ENCODE measurements around the gene CGB8. TPM values are rescaled to one million over a fixed set of nuclear protein-coding genes. Genes with fewer than 3 reads are reported as not detected.

The CGB8 gene
- total RNA-seq, result not detected in 2 replicates

DNA sequence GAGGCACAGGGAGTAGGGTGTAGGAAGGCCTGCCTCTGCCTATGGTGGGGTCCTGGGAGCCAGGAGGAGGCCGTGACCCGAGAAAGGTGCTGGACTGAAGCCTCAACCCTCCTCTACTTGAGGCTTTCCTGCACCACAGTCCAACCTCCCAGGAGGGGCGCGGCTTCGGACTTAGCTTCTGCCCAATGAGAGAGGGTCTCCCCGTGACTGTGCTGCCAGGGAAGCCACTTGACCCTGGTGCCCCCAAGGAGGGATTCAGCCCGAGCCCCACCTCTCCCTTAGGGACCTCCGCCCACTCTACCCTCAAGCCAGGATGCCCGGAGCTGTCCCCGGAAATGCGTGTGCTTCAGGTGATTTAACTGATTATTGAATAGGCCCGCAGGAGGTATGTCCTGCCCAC is at the start of gene CGB8:
Gene CGB8, minus strand, starts transcription at position 101 of the 400 bp plus-strand sequence. CDS start 372 bp downstream, outside the sequence.

DNA sequence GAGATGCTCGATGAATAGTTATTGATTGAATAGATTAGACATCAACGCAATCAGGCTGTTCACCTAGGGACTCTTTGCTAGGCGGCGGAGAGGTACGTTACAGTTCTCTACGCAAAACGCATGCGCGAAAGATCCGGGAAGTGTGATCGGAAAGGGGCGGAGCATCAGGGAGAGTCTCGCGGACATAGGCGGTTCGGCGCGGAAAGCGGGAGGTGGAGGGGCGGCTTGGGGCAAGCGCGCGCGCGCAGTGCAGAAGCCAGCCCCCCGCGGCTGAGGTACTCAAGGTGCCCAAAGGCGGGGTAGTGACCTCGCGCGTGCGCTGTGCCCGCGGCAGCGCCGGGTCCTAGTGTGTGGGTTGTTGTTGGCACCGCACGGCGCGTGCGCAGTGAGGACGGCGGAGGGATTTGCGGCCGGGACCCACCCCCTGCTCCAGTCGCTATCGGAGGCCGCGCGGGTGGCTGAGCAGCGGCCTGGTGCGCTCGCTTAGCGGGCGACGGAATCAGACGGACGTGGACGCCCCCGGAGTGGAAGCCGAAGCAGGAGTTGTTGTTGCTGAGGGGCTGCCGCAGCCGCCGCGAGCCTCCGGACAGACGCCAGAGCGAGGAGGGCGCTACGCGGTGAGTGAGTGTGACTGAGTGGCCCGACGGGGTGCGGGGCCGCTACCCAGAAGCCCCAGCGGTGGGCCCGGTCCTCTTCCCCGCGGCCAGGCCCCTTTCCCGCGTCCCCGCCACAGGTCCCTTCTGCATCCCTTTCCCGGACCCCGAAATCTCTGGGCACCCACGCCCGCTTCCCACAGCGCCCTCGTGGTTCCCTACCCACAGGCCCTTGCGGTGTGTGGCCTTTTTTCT is 36.3 kb upstream of the CGB8 start, which contains the start of gene SNRNP70:
Gene SNRNP70, plus strand, starts transcription at position 432 of the 848 bp plus-strand sequence. CDS start 964 bp downstream, outside the sequence.

DNA sequence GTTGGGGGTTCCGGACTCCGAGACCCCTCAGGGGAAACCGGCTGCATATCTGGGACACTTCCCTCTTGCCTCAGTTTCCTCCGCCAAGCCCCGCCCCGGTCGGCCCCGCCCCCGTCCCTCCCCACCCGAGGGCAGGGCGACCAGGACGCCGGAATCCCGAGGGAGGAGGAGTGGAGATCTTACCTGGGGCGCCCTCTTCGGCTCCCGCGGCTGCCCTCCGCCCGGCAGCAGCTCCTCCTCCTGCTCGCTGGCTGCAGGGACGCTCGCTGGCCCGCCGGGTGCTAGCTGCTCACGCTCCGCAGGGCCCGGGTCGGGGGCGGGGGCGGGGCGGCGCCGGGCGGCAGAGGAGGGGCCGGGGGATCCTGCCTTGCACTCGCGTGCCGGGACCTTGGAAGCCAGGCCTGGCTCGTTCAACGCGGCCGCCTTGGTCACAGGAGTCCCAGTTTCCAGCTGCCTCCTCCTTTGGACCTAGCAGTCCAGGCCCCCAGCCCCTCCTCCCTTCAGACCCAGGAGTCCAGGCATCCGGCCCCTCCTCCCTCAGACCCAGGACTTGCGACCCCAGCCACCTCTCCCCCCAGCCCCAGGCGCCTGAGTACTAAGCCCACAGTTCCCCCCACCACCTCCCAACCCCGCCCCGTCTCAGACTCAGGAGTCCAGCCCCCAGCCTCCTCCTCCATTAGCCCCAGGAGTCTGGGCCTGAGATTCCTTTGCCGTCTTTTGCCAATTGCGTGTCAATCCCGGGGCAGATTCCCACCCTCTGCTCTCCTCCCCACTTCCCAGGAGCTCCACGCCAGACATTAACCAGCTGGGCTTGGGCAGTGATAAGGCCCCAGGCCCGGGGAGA is 16.1 kb upstream of the CGB8 start, which contains the start of gene NTF4:
Gene NTF4, minus strand, starts transcription at position 51 of the 844 bp plus-strand sequence. CDS start 2,821 bp downstream, outside the sequence.

DNA sequence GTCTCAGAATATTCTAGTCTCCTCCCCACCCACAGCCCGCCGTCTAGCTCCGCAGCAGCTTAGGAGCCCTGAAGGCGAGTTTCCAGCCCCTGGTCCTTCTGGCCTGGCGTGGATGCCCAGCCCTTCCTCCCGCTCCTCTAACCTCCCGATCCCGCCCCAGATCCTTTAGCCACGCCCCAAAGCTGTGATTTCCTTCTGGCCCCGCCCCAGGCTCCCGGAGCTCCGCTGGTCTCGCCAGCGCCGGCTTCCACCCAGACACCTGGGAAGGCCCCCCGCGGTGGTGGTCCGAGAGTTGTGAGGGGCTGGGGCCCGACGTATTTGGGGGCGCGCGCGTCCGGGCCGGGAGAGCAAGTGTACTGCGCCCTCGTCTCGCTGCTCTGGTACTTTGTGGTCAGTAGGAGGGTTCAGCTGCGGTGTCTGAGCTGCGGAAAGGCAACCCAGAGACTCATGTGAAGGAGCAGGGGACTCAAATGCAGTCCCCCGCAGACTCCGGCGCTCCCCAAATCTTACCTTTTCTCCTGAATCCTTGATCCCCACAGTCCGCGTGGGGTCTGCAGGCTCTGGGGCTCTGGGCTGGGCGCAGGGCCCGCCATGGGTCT is 8.8 kb upstream of the CGB8 start, which contains the start of gene CGB7:
Gene CGB7, minus strand, starts transcription at position 114 of the 599 bp plus-strand sequence. CDS start 2,374 bp downstream, outside the sequence.

DNA sequence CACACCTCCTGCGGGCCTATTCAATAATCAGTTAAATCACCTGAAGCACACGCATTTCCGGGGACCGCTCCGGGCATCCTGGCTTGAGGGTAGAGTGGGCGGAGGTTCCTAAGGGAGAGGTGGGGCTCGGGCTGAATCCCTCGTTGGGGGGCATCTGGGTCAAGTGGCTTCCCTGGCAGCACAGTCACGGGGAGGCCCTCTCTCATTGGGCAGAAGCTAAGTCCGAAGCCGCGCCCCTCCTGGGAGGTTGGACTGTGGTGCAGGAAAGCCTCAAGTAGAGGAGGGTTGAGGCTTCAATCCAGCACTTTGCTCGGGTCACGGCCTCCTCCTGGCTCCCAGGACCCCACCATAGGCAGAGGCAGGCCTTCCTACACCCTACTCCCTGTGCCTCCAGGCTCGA is 5.4 kb downstream of the CGB8 start, which contains the start of gene CGB5:
Gene CGB5, plus strand, starts transcription at position 301 of the 400 bp plus-strand sequence. CDS start 362 bp downstream, outside the sequence.

DNA sequence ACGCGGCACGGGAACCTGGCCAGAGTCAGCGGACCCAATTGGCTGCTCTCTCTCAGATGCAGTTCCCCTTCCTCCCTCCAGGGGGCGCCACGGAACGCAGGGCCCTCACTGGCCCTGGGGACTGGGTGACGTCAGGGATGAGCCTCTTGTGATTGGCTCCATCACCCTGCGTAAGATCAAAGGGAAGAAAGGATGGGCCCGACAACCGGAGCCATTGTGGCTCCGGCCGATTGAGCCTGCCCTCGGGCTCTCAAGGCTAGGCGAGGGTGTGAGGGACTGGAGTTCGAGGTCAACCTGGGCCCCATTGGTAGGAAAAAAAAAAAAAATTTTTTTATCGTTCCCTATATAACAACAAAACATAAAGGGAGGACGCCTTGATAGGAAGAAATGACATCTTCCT is 12.1 kb downstream of the CGB8 start, which contains the start of gene CGB1:
Gene CGB1, minus strand, starts transcription at position 81 of the 400 bp plus-strand sequence. CDS start 184 bp downstream, outside the sequence.

DNA sequence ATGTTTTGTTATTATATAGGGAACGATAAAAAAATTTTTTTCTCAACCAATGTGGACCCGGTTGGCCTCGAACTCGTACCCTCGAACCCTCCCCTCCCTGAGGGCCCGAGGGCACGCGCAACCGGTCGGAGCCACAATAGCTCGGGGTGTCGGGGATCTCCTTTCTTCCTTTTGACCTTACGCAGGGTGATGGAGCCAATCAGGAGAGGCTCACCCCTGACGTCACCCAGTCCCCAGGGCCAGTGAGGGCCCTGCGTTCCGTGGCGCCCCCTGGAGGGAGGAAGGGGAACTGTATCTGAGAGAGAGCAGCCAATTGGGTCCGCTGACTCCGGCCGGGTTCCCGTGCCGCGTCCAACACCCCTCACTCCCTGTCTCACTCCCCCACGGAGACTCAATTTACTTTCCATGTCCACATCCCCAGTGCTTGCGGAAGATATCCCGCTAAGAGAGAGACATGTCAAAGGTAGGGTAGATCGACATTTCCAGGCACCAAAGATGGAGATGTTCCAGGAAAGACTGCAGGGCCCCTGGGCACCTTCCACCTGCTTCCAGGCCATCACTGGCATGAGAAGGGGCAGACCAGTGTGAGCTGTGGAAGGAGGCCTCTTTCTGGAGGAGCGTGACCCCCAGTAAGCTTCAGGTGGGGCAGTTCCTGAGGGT is 17.1 kb downstream of the CGB8 start, which contains the start of gene CGB2:
Gene CGB2, plus strand, starts transcription at position 249 of the 660 bp plus-strand sequence. Its CDS starts 206 bp downstream, at position 455.

DNA sequence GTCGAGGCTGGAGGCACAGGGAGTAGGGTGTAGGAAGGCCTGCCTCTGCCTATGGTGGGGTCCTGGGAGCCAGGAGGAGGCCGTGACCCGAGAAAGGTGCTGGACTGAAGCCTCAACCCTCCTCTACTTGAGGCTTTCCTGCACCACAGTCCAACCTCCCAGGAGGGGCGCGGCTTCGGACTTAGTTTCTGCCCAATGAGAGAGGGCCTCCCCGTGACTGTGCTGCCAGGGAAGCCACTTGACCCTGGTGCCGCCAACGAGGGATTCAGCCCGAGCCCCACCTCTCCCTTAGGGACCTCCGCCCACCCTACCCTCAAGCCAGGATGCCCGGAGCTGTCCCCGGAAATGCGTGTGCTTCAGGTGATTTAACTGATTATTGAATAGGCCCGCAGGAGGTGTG is 24.7 kb downstream of the CGB8 start, which contains the start of gene CGB3:
Gene CGB3, minus strand, starts transcription at position 101 of the 400 bp plus-strand sequence. CDS start 362 bp downstream, outside the sequence.

DNA sequence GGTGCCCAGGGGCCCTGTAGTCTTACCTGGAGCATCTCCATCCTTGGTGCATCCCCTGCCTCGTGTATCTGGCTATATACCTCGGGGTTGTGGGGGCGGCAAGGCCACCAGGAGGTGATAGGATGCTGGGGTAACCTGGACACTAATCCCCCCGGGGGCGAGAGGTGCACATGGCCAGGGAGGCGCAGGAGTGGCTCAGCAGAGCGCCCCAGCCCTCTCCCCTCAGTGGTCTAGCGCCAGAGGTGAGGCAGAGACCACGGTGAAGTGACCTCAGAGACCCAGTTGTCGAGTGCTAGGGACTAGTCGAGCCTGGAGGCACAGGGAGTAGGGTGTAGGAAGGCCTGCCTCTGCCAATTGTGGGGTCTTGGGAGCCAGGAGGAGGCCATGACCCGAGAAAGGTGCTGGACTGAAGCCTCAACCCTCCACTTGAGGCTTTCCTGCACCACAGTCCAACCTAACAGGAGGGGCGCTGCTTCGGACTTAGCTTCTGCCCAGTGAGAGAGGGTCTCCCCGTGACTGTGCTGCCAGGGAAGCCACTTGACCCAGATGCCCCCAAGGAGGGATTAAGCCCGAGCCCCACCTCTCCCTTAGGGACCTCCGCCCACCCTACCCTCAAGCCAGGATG is 31.8 kb downstream of the CGB8 start, which contains the start of gene LHB:
Gene LHB, minus strand, starts transcription at position 51 of the 625 bp plus-strand sequence. Its CDS starts 10 bp downstream, at position 41.

Other genes with a start within 250 kb of the CGB8 start
- 46.4 and 51.6 TPM in 2 replicates for gene BCAT2, start 238.1 kb downstream of the CGB8 start, total RNA-seq
- 6.0 TPM in 2 replicates for gene HSD17B14, start 212.6 kb downstream of the CGB8 start, total RNA-seq
- 33.5 and 35.4 TPM in 2 replicates for gene PLEKHA4, start 180.5 kb downstream of the CGB8 start, total RNA-seq
- 70.0 and 111 TPM in 2 replicates for gene PPP1R15A, start 176.7 kb downstream of the CGB8 start, total RNA-seq
- 0.44 and 1.7 TPM in 2 replicates for gene TULP2, start 150.4 kb downstream of the CGB8 start, total RNA-seq
- 185 and 330 TPM in 2 replicates for gene NUCB1, start 148.8 kb downstream of the CGB8 start, total RNA-seq
- gene DHDH, start 115.4 kb downstream of the CGB8 start, total RNA-seq, result not detected in 2 replicates
- gene BAX, start 94.2 kb downstream of the CGB8 start, total RNA-seq, result 84.1 and 144 TPM in 2 replicates
- 3,972 and 15,717 TPM in 2 replicates for gene FTL, start 83.8 kb downstream of the CGB8 start, total RNA-seq
- gene GYS1, start 55.8 kb downstream of the CGB8 start, total RNA-seq, result 41.5 and 53.4 TPM in 2 replicates
- 175 and 353 TPM in 2 replicates for gene RUVBL2, start 55.2 kb downstream of the CGB8 start, total RNA-seq
- gene LHB, start 32.0 kb downstream of the CGB8 start, total RNA-seq, result not detected in 2 replicates
- gene CGB3, start 24.8 kb downstream of the CGB8 start, total RNA-seq, result not detected in 2 replicates
- gene CGB2, start 17.2 kb downstream of the CGB8 start, total RNA-seq, result not detected in 2 replicates
- gene CGB1, start 12.2 kb downstream of the CGB8 start, total RNA-seq, result not detected in 2 replicates
- not detected in 2 replicates for gene CGB5, start 5.3 kb downstream of the CGB8 start, total RNA-seq
- not detected in 2 replicates for gene CGB7, start 8.6 kb upstream of the CGB8 start, total RNA-seq
- gene NTF4, start 15.7 kb upstream of the CGB8 start, total RNA-seq, result not detected in 2 replicates
- gene KCNA7, start 23.6 kb upstream of the CGB8 start, total RNA-seq, result not detected in 2 replicates
- gene SNRNP70, start 36.3 kb upstream of the CGB8 start, total RNA-seq, result 116 and 242 TPM in 2 replicates
- 6.3 and 7.4 TPM in 2 replicates for gene LIN7B, start 65.3 kb upstream of the CGB8 start, total RNA-seq
- 0.99 TPM in 1 of 2 replicates, not detected in the other for gene C19orf73, start 70.0 kb upstream of the CGB8 start, total RNA-seq
- gene PPFIA3, start 70.4 kb upstream of the CGB8 start, total RNA-seq, result 1.0 and 1.5 TPM in 2 replicates
- gene HRC, start 106.3 kb upstream of the CGB8 start, total RNA-seq, result not detected in 2 replicates
- 23.0 and 27.0 TPM in 2 replicates for gene TRPM4, start 108.7 kb upstream of the CGB8 start, total RNA-seq

Measured in smooth muscle cell of trachea (primary cell).